GM23338 (cell line): Measurements from ENCODE around the gene ZBTB20. TPM values are rescaled to one million over a fixed set of nuclear protein-coding genes. Genes with fewer than 3 reads are reported as not detected.

Experiments used
- ATAC-seq: fragments of 200-7000 bp; cut with Tn5 transposase; 3 replicates; pipeline ENCODE4 v1.9.1; 2020
- DNase-seq: peaks from one replicate; pipeline ENCODE4 v3.0.0-alpha.2; 2015; ENCODE audit warnings: low spot score
- H2AFZ ChIP-seq: fragments of 200-600 bp; sonication (generic); 2 replicates; pipeline ENCODE4 v1.8.0; 2016; ENCODE audit warnings: antibody characterized with exemption, mild to moderate bottlenecking, moderate library complexity
- H3F3A ChIP-seq: fragments of 200-600 bp; sonication (generic); replicated peaks from 2 replicates; pipeline ENCODE4 v1.8.0; 2017; ENCODE audit warnings: antibody characterized with exemption, mixed run types, low read depth
- H3K27ac ChIP-seq: fragments of 200-600 bp; sonication (generic); 2 replicates; pipeline ENCODE4 v1.6.1; 2016; ENCODE audit warnings: low read depth
- H3K27me3 ChIP-seq: fragments of 200-600 bp; sonication (generic); 2 replicates; pipeline ENCODE4 v1.8.0; 2016; ENCODE audit warnings: mild to moderate bottlenecking, mixed run types, moderate library complexity; ENCODE audit not compliant: insufficient read depth
- H3K36me3 ChIP-seq: fragments of 200-600 bp; sonication (generic); 2 replicates; pipeline ENCODE4 v1.8.0; 2016; ENCODE audit warnings: mild to moderate bottlenecking; ENCODE audit not compliant: insufficient read depth
- H3K4me1 ChIP-seq: fragments of 200-600 bp; sonication (generic); 2 replicates; pipeline ENCODE4 v1.8.0; 2016; ENCODE audit warnings: mild to moderate bottlenecking, moderate library complexity; ENCODE audit not compliant: insufficient read depth
- H3K4me2 ChIP-seq: fragments of 200-600 bp; sonication (generic); 2 replicates; pipeline ENCODE4 v1.7.1; 2017; ENCODE audit warnings: mixed run types
- H3K4me3 ChIP-seq: fragments of 200-600 bp; sonication (generic); 2 replicates; pipeline ENCODE4 v1.6.1; 2016; ENCODE audit warnings: mixed run types
- H3K79me2 ChIP-seq: fragments of 200-600 bp; sonication (generic); replicated peaks from 2 replicates; pipeline ENCODE4 v1.8.0; 2017; ENCODE audit warnings: mild to moderate bottlenecking; ENCODE audit not compliant: insufficient read depth
- H3K9me2 ChIP-seq: fragments of 200-600 bp; sonication (generic); 2 replicates; pipeline ENCODE4 v1.8.0; 2017; ENCODE audit not compliant: insufficient read depth
- H4K20me1 ChIP-seq: fragments of 200-600 bp; sonication (generic); replicated peaks from 2 replicates; pipeline ENCODE4 v1.8.0; 2017; ENCODE audit warnings: mild to moderate bottlenecking; ENCODE audit not compliant: insufficient read depth
- H3K27ac Mint-ChIP-seq: 2 replicates; pipeline ENCODE4 v1.8.0; 2020; ENCODE audit warnings: inconsistent platforms, mild to moderate bottlenecking, moderate library complexity, mixed read lengths
- H3K27me3 Mint-ChIP-seq: 3 replicates; pipeline ENCODE4 v1.8.0; 2022; ENCODE audit warnings: low read depth, mild to moderate bottlenecking, moderate library complexity, mixed read lengths, inconsistent platforms; ENCODE audit not compliant: insufficient read depth, poor library complexity
- H3K36me3 Mint-ChIP-seq: 3 replicates; pipeline ENCODE4 v1.8.0; 2021; ENCODE audit warnings: low read depth, mild to moderate bottlenecking, inconsistent platforms, moderate library complexity, mixed read lengths
- H3K4me1 Mint-ChIP-seq: 3 replicates; pipeline ENCODE4 v1.8.0; 2020; ENCODE audit warnings: mild to moderate bottlenecking, inconsistent platforms, mixed read lengths
- H3K4me3 Mint-ChIP-seq: 3 replicates; pipeline ENCODE4 v1.8.0; 2021; ENCODE audit warnings: moderate library complexity, mild to moderate bottlenecking, inconsistent platforms, mixed read lengths
- H3K9me3 Mint-ChIP-seq: 3 replicates; pipeline ENCODE4 v1.8.0; 2020; ENCODE audit warnings: moderate library complexity, mild to moderate bottlenecking, inconsistent platforms, mixed read lengths
- EZH2 ChIP-seq: fragments of 200-600 bp; sonication (generic); IDR thresholded peaks from one replicate; pipeline ENCODE4 v1.8.0; 2017; ENCODE audit warnings: antibody characterized with exemption, mild to moderate bottlenecking, low read depth; ENCODE audit not compliant: unreplicated experiment
- EZH2phosphoT487 ChIP-seq: fragments of 200-600 bp; sonication (generic); IDR thresholded peaks from one replicate; pipeline ENCODE4 v1.8.1; 2018; ENCODE audit warnings: antibody characterized with exemption; ENCODE audit not compliant: unreplicated experiment
- JUNB ChIP-seq: IDR thresholded peaks from one replicate; pipeline ENCODE4 v1.6.1; 2016; ENCODE audit warnings: antibody characterized with exemption; ENCODE audit not compliant: unreplicated experiment
- ZNF114 ChIP-seq: fragments of 250-450 bp; sonication (Bioruptor Pico); IDR thresholded peaks from 2 replicates; pipeline ENCODE4 v1.5.0; 2020; ENCODE audit warnings: mild to moderate bottlenecking, moderate library complexity
- ZNF331 ChIP-seq: fragments of 250-450 bp; sonication (Bioruptor Pico); IDR thresholded peaks from 2 replicates; pipeline ENCODE4 v1.5.0; 2020; ENCODE audit warnings: low read depth, mild to moderate bottlenecking, moderate library complexity
- polyA plus RNA-seq: library from polyadenylated mRNA; unstranded; fragments of >200 nt; fragmentation: Nextera tagmentation; extraction: Ambion mirVana; gene quantifications from 2 replicates; pipeline ENCODE4 v1.2.1, GENCODE V29; 2016
- total RNA-seq: library from RNA; depleted of rRNA; stranded (reverse); fragments of >200 nt; shearing (Covaris generic); gene quantifications from 2 replicates; pipeline ENCODE4 v1.2.3, GENCODE V29; 2014
- TF ChIP-seq, protein P1 (sequence below), 2 experiments: fragments of 200-600 bp in 1 of 2; sonication (generic) in 1 of 2; conservative IDR thresholded peaks; 2 replicates each; pipeline versions ENCODE4 v1.5.1 to v1.6.1; 2016 to 2017; ENCODE audit warnings: antibody characterized with exemption in 2 of 2, low read depth in 2 of 2, mild to moderate bottlenecking in 2 of 2, moderate library complexity in 1 of 2
- TF ChIP-seq, protein P2 (sequence below): IDR thresholded peaks from one replicate; pipeline ENCODE4 v1.6.1; 2018; ENCODE audit warnings: antibody characterized with exemption; ENCODE audit not compliant: unreplicated experiment
- TF ChIP-seq, protein P3 (sequence below): fragments of 250-450 bp; sonication (Bioruptor Pico); IDR thresholded peaks from 2 replicates; pipeline ENCODE4 v1.5.0; 2020; ENCODE audit warnings: mild to moderate bottlenecking, moderate library complexity

Gene ZBTB20
- total and polyA plus RNA-seq, 2 experiments from 2014 or later, result 2.0 to 3.3 TPM

DNA sequence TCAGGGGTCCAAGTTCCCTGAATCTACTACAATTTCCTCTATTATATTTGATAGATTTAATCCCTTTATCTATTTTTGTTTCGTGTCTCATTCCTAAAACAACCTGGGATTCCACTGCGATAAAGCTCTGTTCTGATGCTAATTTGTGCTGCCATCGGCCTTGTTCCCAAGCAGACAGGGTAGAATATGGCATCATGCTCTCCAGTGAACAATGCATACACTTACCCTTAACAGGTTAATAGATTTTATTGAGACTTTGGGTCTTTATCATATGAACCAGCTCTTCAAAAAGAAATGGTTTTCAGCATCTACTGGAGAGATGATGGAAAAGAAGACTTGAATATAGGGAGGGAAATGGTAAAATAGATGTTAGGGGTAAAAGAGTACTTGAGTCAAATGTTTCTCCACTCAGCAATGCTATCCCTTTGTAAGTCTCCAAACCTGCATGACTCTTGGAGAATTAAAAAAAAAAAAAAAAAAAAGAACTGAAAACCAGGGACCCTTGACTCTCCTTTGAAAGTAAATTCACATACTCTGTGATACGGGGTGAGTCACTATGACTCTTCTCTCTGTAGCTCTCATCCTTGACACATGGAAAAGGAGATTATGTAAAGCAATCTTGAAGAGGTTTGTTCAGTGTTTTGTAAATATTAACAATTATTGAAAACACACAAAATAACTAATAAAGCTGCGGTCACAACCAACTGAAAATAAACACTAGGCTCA is 268.8 kb downstream of the ZBTB20 start:
- no peaks in the 10 kb centered on the region for H3K36me3 ChIP-seq
- H3F3A ChIP-seq, result no peaks in the 10 kb centered on the region
- no peak overlapping the region for H2AFZ ChIP-seq
- no peaks in the 10 kb centered on the region for H3K27me3 ChIP-seq
- Mint-ChIP-seq H3K27me3 (no peaks in the 10 kb centered on the region), H3K4me3 (peak overlapping the region; percentile 30; the same call in 1 of the 3 replicates), H3K27ac (peak overlapping the region; percentile 80), H3K36me3 (no peaks in the 10 kb centered on the region), H3K9me3 (no peaks in the 10 kb centered on the region), H3K4me1 (peaks cover 26% of the 10 kb centered on the region)
- H3K4me2 ChIP-seq, result peak overlapping the region; percentile 22
- ATAC-seq, result peak; percentile 81
- peaks cover 21% of the 10 kb centered on the region for H3K4me1 ChIP-seq
- TF ChIP-seq EZH2, result no peak
- no peak overlapping the region for H3K27ac ChIP-seq
- no peak overlapping the region for H3K4me3 ChIP-seq
- DNase-seq, result peak; percentile 38
- no peaks in the 10 kb centered on the region for H3K9me2 ChIP-seq
- no peaks in the 10 kb centered on the region for H3K79me2 ChIP-seq
- H4K20me1 ChIP-seq, result no peaks in the 10 kb centered on the region

DNA sequence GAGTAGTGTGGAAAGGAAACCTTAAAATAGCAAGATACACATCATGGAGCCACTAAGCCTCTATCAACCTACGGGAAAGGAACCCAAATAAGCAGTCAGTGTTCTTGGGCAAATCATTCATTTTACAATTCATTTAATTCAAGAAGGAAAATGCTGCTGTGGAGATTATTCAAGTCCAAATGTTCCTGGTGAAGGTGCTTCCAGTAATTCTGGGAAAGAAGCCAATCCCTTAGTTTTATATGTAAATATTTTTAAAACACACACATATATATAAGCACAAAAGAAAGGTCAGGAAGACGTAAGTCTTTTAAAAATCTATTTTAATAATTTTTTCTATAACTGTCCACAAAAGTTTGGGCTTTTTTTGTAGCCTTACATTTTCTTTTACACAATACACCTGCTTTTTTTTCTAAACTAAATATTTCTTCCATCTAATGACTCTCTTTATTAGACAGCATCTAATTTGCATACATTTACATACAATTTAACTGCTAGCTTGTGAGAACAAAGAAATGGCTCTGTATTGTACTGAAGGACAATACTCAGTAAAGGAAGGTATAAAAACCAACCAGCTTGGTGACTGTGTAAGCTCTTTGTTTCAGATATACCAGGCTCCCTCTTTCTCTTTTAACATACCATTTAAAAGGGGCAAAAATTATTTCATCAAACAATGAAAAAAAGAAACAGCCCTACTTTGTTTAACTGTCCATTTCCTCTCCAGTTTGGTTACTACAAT is 269.5 kb downstream of the ZBTB20 start:
- H3K4me1 Mint-ChIP-seq, result peaks cover 26% of the 10 kb centered on the region
- H3K9me2 ChIP-seq, result no peaks in the 10 kb centered on the region
- H3K9me3 Mint-ChIP-seq, result no peaks in the 10 kb centered on the region
- H3K4me2 ChIP-seq, result peak overlapping the region; percentile 22
- H3K4me1 ChIP-seq, result peaks cover 21% of the 10 kb centered on the region
- H3K36me3 Mint-ChIP-seq, result no peaks in the 10 kb centered on the region
- H3K79me2 ChIP-seq, result no peaks in the 10 kb centered on the region
- H3K4me3 ChIP-seq, result no peak overlapping the region
- H3F3A ChIP-seq, result no peaks in the 10 kb centered on the region
- H3K27ac Mint-ChIP-seq, result peak overlapping the region; percentile 80
- ATAC-seq (peak; percentile 70), DNase-seq (peak; percentile 21)
- peak overlapping the region; percentile 30; the same call in 1 of the 3 replicates for H3K4me3 Mint-ChIP-seq
- H3K27ac ChIP-seq, result no peak overlapping the region
- no peaks in the 10 kb centered on the region for H3K27me3 ChIP-seq
- H3K27me3 Mint-ChIP-seq, result no peaks in the 10 kb centered on the region
- no peak overlapping the region for H2AFZ ChIP-seq
- no peaks in the 10 kb centered on the region for H4K20me1 ChIP-seq
- H3K36me3 ChIP-seq, result no peaks in the 10 kb centered on the region
- TF ChIP-seq, protein P1, sequence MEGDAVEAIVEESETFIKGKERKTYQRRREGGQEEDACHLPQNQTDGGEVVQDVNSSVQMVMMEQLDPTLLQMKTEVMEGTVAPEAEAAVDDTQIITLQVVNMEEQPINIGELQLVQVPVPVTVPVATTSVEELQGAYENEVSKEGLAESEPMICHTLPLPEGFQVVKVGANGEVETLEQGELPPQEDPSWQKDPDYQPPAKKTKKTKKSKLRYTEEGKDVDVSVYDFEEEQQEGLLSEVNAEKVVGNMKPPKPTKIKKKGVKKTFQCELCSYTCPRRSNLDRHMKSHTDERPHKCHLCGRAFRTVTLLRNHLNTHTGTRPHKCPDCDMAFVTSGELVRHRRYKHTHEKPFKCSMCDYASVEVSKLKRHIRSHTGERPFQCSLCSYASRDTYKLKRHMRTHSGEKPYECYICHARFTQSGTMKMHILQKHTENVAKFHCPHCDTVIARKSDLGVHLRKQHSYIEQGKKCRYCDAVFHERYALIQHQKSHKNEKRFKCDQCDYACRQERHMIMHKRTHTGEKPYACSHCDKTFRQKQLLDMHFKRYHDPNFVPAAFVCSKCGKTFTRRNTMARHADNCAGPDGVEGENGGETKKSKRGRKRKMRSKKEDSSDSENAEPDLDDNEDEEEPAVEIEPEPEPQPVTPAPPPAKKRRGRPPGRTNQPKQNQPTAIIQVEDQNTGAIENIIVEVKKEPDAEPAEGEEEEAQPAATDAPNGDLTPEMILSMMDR (conservative IDR thresholded peaks at IDR 0.05; ENCODE audit: low read depth in 2 of 2), result no peak
- TF ChIP-seq ZNF114 (CRISPR knock-in tag) (no peak), EZH2phosphoT487 (no peak), ZNF331 (CRISPR knock-in tag) (no peak), JUNB (no peak)
- TF ChIP-seq, protein P2, sequence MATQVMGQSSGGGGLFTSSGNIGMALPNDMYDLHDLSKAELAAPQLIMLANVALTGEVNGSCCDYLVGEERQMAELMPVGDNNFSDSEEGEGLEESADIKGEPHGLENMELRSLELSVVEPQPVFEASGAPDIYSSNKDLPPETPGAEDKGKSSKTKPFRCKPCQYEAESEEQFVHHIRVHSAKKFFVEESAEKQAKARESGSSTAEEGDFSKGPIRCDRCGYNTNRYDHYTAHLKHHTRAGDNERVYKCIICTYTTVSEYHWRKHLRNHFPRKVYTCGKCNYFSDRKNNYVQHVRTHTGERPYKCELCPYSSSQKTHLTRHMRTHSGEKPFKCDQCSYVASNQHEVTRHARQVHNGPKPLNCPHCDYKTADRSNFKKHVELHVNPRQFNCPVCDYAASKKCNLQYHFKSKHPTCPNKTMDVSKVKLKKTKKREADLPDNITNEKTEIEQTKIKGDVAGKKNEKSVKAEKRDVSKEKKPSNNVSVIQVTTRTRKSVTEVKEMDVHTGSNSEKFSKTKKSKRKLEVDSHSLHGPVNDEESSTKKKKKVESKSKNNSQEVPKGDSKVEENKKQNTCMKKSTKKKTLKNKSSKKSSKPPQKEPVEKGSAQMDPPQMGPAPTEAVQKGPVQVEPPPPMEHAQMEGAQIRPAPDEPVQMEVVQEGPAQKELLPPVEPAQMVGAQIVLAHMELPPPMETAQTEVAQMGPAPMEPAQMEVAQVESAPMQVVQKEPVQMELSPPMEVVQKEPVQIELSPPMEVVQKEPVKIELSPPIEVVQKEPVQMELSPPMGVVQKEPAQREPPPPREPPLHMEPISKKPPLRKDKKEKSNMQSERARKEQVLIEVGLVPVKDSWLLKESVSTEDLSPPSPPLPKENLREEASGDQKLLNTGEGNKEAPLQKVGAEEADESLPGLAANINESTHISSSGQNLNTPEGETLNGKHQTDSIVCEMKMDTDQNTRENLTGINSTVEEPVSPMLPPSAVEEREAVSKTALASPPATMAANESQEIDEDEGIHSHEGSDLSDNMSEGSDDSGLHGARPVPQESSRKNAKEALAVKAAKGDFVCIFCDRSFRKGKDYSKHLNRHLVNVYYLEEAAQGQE, result no peak
- TF ChIP-seq, protein P3, sequence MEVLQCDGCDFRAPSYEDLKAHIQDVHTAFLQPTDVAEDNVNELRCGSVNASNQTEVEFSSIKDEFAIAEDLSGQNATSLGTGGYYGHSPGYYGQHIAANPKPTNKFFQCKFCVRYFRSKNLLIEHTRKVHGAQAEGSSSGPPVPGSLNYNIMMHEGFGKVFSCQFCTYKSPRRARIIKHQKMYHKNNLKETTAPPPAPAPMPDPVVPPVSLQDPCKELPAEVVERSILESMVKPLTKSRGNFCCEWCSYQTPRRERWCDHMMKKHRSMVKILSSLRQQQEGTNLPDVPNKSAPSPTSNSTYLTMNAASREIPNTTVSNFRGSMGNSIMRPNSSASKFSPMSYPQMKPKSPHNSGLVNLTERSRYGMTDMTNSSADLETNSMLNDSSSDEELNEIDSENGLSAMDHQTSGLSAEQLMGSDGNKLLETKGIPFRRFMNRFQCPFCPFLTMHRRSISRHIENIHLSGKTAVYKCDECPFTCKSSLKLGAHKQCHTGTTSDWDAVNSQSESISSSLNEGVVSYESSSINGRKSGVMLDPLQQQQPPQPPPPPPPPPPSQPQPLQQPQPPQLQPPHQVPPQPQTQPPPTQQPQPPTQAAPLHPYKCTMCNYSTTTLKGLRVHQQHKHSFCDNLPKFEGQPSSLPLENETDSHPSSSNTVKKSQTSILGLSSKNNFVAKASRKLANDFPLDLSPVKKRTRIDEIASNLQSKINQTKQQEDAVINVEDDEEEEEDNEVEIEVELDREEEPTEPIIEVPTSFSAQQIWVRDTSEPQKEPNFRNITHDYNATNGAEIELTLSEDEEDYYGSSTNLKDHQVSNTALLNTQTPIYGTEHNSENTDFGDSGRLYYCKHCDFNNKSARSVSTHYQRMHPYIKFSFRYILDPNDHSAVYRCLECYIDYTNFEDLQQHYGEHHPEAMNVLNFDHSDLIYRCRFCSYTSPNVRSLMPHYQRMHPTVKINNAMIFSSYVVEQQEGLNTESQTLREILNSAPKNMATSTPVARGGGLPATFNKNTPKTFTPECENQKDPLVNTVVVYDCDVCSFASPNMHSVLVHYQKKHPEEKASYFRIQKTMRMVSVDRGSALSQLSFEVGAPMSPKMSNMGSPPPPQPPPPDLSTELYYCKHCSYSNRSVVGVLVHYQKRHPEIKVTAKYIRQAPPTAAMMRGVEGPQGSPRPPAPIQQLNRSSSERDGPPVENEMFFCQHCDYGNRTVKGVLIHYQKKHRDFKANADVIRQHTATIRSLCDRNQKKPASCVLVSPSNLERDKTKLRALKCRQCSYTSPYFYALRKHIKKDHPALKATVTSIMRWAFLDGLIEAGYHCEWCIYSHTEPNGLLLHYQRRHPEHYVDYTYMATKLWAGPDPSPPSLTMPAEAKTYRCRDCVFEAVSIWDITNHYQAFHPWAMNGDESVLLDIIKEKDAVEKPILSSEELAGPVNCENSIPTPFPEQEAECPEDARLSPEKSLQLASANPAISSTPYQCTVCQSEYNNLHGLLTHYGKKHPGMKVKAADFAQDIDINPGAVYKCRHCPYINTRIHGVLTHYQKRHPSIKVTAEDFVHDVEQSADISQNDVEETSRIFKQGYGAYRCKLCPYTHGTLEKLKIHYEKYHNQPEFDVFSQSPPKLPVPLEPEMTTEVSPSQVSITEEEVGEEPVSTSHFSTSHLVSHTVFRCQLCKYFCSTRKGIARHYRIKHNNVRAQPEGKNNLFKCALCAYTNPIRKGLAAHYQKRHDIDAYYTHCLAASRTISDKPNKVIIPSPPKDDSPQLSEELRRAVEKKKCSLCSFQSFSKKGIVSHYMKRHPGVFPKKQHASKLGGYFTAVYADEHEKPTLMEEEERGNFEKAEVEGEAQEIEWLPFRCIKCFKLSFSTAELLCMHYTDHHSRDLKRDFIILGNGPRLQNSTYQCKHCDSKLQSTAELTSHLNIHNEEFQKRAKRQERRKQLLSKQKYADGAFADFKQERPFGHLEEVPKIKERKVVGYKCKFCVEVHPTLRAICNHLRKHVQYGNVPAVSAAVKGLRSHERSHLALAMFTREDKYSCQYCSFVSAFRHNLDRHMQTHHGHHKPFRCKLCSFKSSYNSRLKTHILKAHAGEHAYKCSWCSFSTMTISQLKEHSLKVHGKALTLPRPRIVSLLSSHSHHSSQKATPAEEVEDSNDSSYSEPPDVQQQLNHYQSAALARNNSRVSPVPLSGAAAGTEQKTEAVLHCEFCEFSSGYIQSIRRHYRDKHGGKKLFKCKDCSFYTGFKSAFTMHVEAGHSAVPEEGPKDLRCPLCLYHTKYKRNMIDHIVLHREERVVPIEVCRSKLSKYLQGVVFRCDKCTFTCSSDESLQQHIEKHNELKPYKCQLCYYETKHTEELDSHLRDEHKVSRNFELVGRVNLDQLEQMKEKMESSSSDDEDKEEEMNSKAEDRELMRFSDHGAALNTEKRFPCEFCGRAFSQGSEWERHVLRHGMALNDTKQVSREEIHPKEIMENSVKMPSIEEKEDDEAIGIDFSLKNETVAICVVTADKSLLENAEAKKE, result no peak
